Ishikawa (cell line): ENCODE measurements around the gene IL19.

Experiments
- CEBPB ChIP-seq: IDR thresholded peaks from 2 replicates; pipeline ENCODE4 v1.6.1; 2012
- CREB1 ChIP-seq: IDR thresholded peaks from 2 replicates; pipeline ENCODE4 v1.6.1; 2012; ENCODE audit warnings: low read depth
- EGR1 ChIP-seq: IDR thresholded peaks from 2 replicates; pipeline ENCODE4 v1.6.1; 2012
- EP300 ChIP-seq: IDR thresholded peaks from 2 replicates; pipeline ENCODE4 v1.6.1; 2012; ENCODE audit warnings: borderline replicate concordance
- FOXM1 ChIP-seq: IDR thresholded peaks from 2 replicates; pipeline ENCODE4 v1.6.1; 2012; ENCODE audit warnings: low read depth, borderline replicate concordance
- MAX ChIP-seq: IDR thresholded peaks from 2 replicates; pipeline ENCODE4 v1.6.1; 2012
- NFIC ChIP-seq: IDR thresholded peaks from 2 replicates; pipeline ENCODE4 v1.6.1; 2012
- RAD21 ChIP-seq: IDR thresholded peaks from 2 replicates; pipeline ENCODE4 v1.6.1; 2012; ENCODE audit warnings: low read depth
- REST ChIP-seq: IDR thresholded peaks from 2 replicates; pipeline ENCODE4 v1.6.1; 2012; ENCODE audit warnings: low read depth, mild to moderate bottlenecking
- TAF1 ChIP-seq: IDR thresholded peaks from 2 replicates; pipeline ENCODE4 v1.6.1; 2012; ENCODE audit warnings: low read depth, mild to moderate bottlenecking
- TCF12 ChIP-seq: IDR thresholded peaks from 2 replicates; pipeline ENCODE4 v1.6.1; 2012; ENCODE audit warnings: low read depth
- TEAD4 ChIP-seq: IDR thresholded peaks from 2 replicates; pipeline ENCODE4 v1.6.1; 2012
- YY1 ChIP-seq: IDR thresholded peaks from 2 replicates; pipeline ENCODE4 v1.6.1; 2012; ENCODE audit warnings: low read depth
- ZBTB7A ChIP-seq: IDR thresholded peaks from 2 replicates; pipeline ENCODE4 v1.6.1; 2012; ENCODE audit warnings: low read depth
- TF ChIP-seq, protein P1 (sequence below): IDR thresholded peaks from 2 replicates; pipeline ENCODE4 v1.6.1; 2012

The IL19 gene

GRCh38 chr1:206737729-206738201 lies 32.8 kb upstream of the IL19 start:
- no peak for TF ChIP-seq TEAD4
- TF ChIP-seq ZBTB7A = no peak
- no peak for TF ChIP-seq NFIC
- TF ChIP-seq REST = no peak
- TF ChIP-seq TAF1 = no peak

DNA sequence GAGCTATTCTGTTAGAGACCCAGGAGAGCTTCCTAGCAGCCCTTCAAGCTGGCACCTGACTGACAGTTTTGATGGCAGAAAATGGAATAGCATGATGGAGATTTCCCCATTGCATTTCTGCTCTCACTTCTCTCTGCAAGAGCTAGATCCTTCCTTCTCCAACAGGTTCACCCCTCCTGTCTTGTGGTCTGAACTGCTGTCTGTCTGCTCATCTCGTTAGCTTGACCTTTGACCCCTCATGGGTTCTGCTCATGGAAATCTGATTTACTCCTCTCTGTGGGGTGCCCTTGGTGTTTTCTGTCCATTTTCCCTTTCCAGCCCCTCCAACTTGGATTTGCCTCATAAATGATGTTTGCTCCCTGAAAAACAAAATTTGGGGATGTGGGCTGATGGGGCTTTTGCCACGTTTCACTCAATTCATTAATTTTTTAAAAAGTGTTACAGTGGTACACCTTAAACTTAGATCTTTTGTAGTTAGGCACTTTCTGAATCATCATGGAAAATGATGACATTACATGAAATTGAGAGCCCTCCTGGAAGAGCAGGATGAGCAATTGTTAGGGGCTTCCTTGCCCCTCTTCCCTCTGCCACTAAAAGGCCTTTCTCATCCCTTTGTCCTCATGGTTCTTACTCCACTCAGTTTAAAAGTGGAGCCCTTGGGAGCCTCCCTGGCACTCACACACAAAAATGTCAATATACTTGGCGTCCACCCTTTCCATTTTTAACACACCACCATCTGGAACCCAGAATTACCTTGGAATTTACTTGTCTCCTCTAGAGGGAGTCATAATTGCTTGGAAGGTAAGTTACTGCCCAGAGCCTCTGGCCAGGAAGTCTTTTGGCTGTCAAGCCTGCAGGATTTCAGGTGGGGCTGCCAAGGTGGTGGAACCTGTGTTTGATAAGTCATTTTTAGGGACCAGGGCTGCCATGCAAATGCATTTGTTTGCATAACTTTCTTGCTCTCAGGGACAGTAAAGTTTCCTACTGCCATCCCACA lies 31.9 kb upstream of the IL19 start:
- TF ChIP-seq TAF1 (no peak), RAD21 (peak; percentile 37; the same call in 1 of the 2 replicates), FOXM1 (no peak), TEAD4 (peak; percentile 16; the same call in 1 of the 2 replicates), NFIC (no peak), MAX (no peak)

GRCh38 chr1:206739411-206740076 lies 31.0 kb upstream of the IL19 start:
- TF ChIP-seq, protein P1, sequence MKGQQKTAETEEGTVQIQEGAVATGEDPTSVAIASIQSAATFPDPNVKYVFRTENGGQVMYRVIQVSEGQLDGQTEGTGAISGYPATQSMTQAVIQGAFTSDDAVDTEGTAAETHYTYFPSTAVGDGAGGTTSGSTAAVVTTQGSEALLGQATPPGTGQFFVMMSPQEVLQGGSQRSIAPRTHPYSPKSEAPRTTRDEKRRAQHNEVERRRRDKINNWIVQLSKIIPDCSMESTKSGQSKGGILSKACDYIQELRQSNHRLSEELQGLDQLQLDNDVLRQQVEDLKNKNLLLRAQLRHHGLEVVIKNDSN = no peak
- TF ChIP-seq TCF12 (no peak), YY1 (no peak), MAX (no peak), EP300 (no peak), RAD21 (no peak), TAF1 (no peak), CEBPB (no peak), ZBTB7A (no peak)

DNA sequence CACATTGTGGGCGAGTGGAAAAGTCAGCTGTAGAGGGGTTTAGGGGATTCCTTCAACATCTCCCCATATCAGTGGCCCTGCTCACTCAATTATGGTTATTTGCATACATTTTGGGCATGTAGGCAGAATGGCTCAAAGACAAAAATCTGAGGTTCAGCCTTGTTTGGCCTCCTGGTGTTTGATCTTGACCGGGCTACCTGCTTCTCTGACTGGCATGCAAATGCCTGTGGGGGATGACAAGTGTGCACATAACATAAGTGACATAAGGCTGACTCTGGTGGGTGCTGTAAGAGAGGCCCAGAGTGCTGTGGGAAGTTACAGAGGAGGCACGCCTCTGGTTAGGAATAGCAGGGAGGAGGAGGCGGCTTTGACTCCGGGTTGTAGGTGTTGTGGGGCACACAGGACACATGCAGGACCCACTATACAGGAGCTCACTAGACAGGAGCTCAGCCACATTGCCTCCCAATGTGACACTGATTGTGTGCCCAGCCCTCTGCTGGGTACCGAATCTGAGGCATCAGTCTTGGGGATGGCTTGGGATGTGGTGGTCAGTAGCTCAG lies 29.4 kb upstream of the IL19 start:
- TF ChIP-seq FOXM1 (no peak), RAD21 (no peak), TCF12 (no peak), YY1 (no peak), TAF1 (no peak), EGR1 (no peak), MAX (no peak), REST (no peak), NFIC (no peak), EP300 (no peak), TEAD4 (no peak), ZBTB7A (no peak), CREB1 (no peak), CEBPB (no peak)
- TF ChIP-seq, protein P1 = no peak

DNA sequence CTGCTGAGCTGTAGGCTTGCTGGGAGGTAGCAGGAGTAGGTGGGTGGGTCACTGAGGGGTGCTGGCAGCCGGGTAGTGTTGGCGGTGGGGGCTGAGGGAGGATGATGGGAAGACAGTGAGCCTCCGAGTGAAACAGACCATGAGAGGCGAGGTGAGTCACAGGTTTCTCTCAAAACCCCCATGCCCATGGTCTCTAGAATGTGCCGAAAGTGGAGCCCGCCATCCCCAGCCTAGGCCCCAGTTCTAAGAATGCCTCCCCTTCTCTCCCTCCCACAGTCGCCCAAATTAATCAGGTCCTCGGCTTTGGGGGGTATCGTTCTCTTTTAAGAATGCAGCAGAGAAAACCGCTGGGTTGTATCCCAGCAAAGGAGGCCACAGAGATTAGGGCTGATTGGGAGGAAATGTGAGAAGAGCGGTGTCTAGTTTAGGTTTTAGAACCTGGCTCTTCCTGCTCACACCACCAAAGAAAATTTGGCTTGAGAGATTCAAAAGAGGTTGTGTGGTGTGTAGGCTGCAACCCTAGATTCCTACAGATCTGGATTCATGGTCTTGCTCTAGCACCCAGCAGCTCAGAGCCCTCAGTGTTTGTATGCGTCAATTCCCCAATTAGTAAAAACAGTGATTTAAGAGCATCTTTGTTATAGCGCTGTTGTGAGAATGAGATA lies 27.7 kb upstream of the IL19 start:
- TF ChIP-seq REST (no peak), YY1 (no peak), MAX (no peak), EGR1 (no peak), NFIC (no peak)
